K562 (cell line): ENCODE data around the gene CMTM8. TPM values are rescaled to one million over a fixed set of nuclear protein-coding genes. Genes with fewer than 3 reads are reported as not detected.

Experiments used
- ATAC-seq: fragments of 200-7000 bp; cut with Tn5 transposase; 3 replicates; pipeline ENCODE4 v1.9.1; 2020; ENCODE audit warnings: moderate library complexity
- BruUV-seq: library from RNA; stranded (reverse); fragments of 400-500 nt; replicated peaks from 2 replicates; lab custom pipeline; 2021; lab: Mats Ljungman, UMichigan
- CTCF ChIA-PET: fragments of 300-600 bp; formaldehyde crosslinking; extraction: SDS; loops from one replicate; lab custom pipeline; 2021; ENCODE audit warnings: low intra/inter-chr PET ratio; lab: Yijun Ruan, JAX
- POLR2A ChIA-PET: fragments of 300-600, 350-650 bp; sonication (Branson Sonifier 250); formaldehyde crosslinking; extraction: SDS; loops from one replicate; lab custom pipeline; 2021; ENCODE audit warnings: antibody characterized with exemption, inconsistent platforms; lab: Yijun Ruan, JAX
- DNase-seq, 4 experiments: peaks; one replicate each; pipeline versions ENCODE4 v3.0.0 to v3.0.0-alpha.2; 2011 to 2018; ENCODE audit warnings: low spot score in 3 of 4, mixed read lengths in 3 of 4; ENCODE audit errors: extremely low read depth in 1 of 4
- FAIRE-seq: peaks from 2 replicates; lab custom pipeline; 2011; peaks lifted over from hg19 to GRCh38; lab: Jason Lieb, UNC
- H2AFZ ChIP-seq: 2 replicates; pipeline ENCODE4 v1.6.0; 2011; ENCODE audit warnings: low read depth, low read length, control low read depth, inconsistent platforms
- H3K27ac ChIP-seq: fragments of 200-600 bp; 3 replicates; pipeline ENCODE4 v1.8.0; 2011; ENCODE audit warnings: low read depth, mild to moderate bottlenecking, control low read depth, inconsistent platforms, low read length, moderate library complexity, mixed read lengths; ENCODE audit errors: extremely low read depth
- H3K27me3 ChIP-seq, 2 experiments: fragments of 300-600 bp in 1 of 2; 2 replicates in 1 of 2; 3 replicates in 1 of 2; pipeline versions ENCODE4 v1.6.0 to v1.8.0; 2011; ENCODE audit warnings: inconsistent platforms in 2 of 2, low read length in 2 of 2, mild to moderate bottlenecking in 1 of 2, mixed read lengths in 1 of 2, moderate library complexity in 1 of 2; ENCODE audit not compliant: control insufficient read depth in 2 of 2, insufficient read depth in 2 of 2
- H3K36me3 ChIP-seq: fragments of 300-600 bp; 3 replicates; pipeline ENCODE4 v1.8.0; 2011; ENCODE audit warnings: mild to moderate bottlenecking, low read length, inconsistent platforms; ENCODE audit not compliant: control insufficient read depth, insufficient read depth
- H3K4me1 ChIP-seq, 2 experiments: fragments of 200-600 bp in 1 of 2; replicated peaks in 1 of 2; 2 replicates in 1 of 2; 3 replicates in 1 of 2; pipeline versions ENCODE4 v1.5.1 to v1.8.0; 2011; ENCODE audit warnings: inconsistent platforms in 2 of 2, low read length in 2 of 2, mild to moderate bottlenecking in 1 of 2, mixed read lengths in 1 of 2, moderate library complexity in 1 of 2; ENCODE audit not compliant: control insufficient read depth in 2 of 2, insufficient read depth in 2 of 2
- H3K4me2 ChIP-seq: 2 replicates; pipeline ENCODE4 v1.6.1; 2011; ENCODE audit warnings: low read length, control low read depth, inconsistent platforms, mixed read lengths; ENCODE audit not compliant: insufficient read depth
- H3K4me3 ChIP-seq: fragments of 200-600 bp; sonication (generic), shearing (Covaris generic); 2 replicates; pipeline ENCODE4 v1.5.1; 2016; ENCODE audit warnings: control low read depth, inconsistent platforms
- H3K79me2 ChIP-seq: fragments of 200-600 bp; 3 replicates; pipeline ENCODE4 v1.8.0; 2011; ENCODE audit warnings: low read length, inconsistent platforms; ENCODE audit not compliant: control insufficient read depth, insufficient read depth
- H3K9ac ChIP-seq, 2 experiments: 2 replicates each; pipeline versions ENCODE4 v1.6.0 to v1.6.1; 2011; ENCODE audit warnings: low read depth in 2 of 2, low read length in 2 of 2, control low read depth in 1 of 2, inconsistent platforms in 1 of 2, mild to moderate bottlenecking in 1 of 2, mixed read lengths in 1 of 2; ENCODE audit not compliant: insufficient read depth in 1 of 2
- H3K9me1 ChIP-seq: one replicate; pipeline ENCODE4 v1.6.0; 2011; ENCODE audit warnings: inconsistent platforms, mild to moderate bottlenecking, low read length, moderate library complexity; ENCODE audit not compliant: control insufficient read depth, insufficient read depth
- H3K9me3 ChIP-seq: replicated peaks from 2 replicates; pipeline ENCODE4 v1.5.1; 2011; ENCODE audit warnings: low read depth, low read length, inconsistent platforms; ENCODE audit not compliant: control insufficient read depth, insufficient read depth
- H4K20me1 ChIP-seq: replicated peaks from 2 replicates; pipeline ENCODE4 v1.6.1; 2011; ENCODE audit warnings: low read length, inconsistent platforms, mixed read lengths; ENCODE audit not compliant: control insufficient read depth, insufficient read depth
- CTBP1 ChIP-seq: fragments of 450-650 bp; IDR thresholded peaks from 2 replicates; pipeline ENCODE4 v1.6.1; 2016; ENCODE audit warnings: borderline replicate concordance
- NRF1 ChIP-seq, 2 experiments: fragments of 450-650 bp; IDR thresholded peaks in 1 of 2; conservative IDR thresholded peaks in 1 of 2; 2 replicates each; pipeline ENCODE4 v1.6.1; 2014; ENCODE audit warnings: mild to moderate bottlenecking in 2 of 2
- SREBF2 ChIP-seq: sonication (generic); formaldehyde crosslinking; IDR thresholded peaks from 2 replicates; pipeline ENCODE4 v1.4.0; 2020; ENCODE audit warnings: mild to moderate bottlenecking, missing genetic modification reagents
- ZNF274 ChIP-seq: IDR thresholded peaks from 2 replicates; pipeline ENCODE4 v1.6.1; 2011; ENCODE audit warnings: low read depth, mild to moderate bottlenecking, low read length, moderate library complexity, borderline replicate concordance
- WGBS: fragments of 100-300 bp; shearing (Covaris generic); methylation state at CpG from one replicate; pipeline ENCODE4 v1.1.6; 2016; ENCODE audit warnings: low coverage, mixed read lengths; ENCODE audit not compliant: insufficient coverage; ENCODE audit errors: missing lambda C conversion rate; 5-methylcytosine and 5-hydroxymethylcytosine counted together
- in situ Hi-C: fragments of 300-500 bp; cut with MboI; formaldehyde crosslinking; loops from 4 replicates; pipeline ENCODE4 v1.15.0; 2018; ENCODE audit warnings: inconsistent platforms, mixed read lengths
- intact Hi-C: fragments of 100-400 bp; cut with micrococcal nuclease; formaldehyde crosslinking; loops from 2 replicates; pipeline ENCODE4 v1.14.2; 2022
- polyA plus RNA-seq, 8 experiments: library from polyadenylated mRNA; depleted of rRNA in 4 of 8; stranded (reverse) in 5 of 8; unstranded in 3 of 8; fragments of >200 nt; fragmentation: Nextera tagmentation in 2 of 8; fragmentation: Illumina TruSeq in 1 of 8; extraction: Ambion mirVana in 2 of 8; extraction: Trizol in 1 of 8; gene quantifications; 2 replicates each; pipeline versions ENCODE4 v1.2.1 to v1.2.3, GENCODE V29; 2011 to 2014; ENCODE audit warnings: inconsistent platforms in 1 of 8, missing spikeins in 1 of 8
- total RNA-seq, 7 experiments: library from RNA; depleted of rRNA in 6 of 7; stranded (reverse); fragments of >200 nt in 6 of 7; fragmentation: Illumina TruSeq in 2 of 7; extraction: Trizol in 2 of 7; gene quantifications; 2 replicates each; pipeline versions ENCODE4 v1.2.1 to v1.2.3, GENCODE V29; 2011 to 2021; ENCODE audit warnings: low replicate concordance in 1 of 7
- TF ChIP-seq, protein P1 (sequence below): fragments of 250-450 bp; sonication (Bioruptor Pico); IDR thresholded peaks from 2 replicates; pipeline ENCODE4 v1.4.0; 2020; ENCODE audit warnings: mild to moderate bottlenecking, moderate library complexity, borderline replicate concordance

Gene CMTM8
- total and polyA plus RNA-seq, 9 of the 15 experiments (the other 6 are each of a cell fraction or from before 2014, with no cell fraction given) = not detected

DNA sequence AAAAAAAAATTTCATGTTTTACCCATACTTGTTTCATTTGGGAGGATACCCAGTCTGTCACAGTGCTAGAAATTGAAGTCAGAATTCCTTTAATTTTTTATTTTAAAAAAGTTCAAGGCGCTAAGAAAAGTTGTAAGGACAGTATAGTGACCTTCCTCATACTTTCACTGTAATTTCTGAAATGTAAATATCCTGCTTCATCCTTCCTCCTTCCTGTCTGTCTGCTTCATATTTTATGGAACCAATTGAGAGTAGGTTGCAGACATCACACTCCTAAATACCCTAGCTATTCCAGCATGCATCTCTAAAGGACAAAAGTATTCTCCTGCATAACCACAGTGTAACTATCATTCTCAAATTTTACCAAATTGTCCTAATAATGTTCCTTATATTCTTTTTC, 35.8 kb downstream of the CMTM8 start:
- Histone ChIP-seq H3K9ac (no peak overlapping the region), H3K36me3 (no peaks in the 10 kb centered on the region), H3K4me1 (no peaks in the 10 kb centered on the region), H3K4me3 (no peak overlapping the region), H3K4me2 (no peak overlapping the region), H3K9me1 (no peaks in the 10 kb centered on the region), H3K27ac (no peak overlapping the region), H3K27me3 (peaks cover 4 to 9% of the 10 kb centered on the region in 2 experiments; a peak in 4 of 5 replicates), H3K79me2 (no peaks in the 10 kb centered on the region), H4K20me1 (no peaks in the 10 kb centered on the region), H2AFZ (no peak overlapping the region), H3K9me3 (no peaks in the 10 kb centered on the region)
- no peak for ATAC-seq
- no peak for FAIRE-seq
- ChIA-PET CTCF (no interaction called here), POLR2A (interaction anchor here (0.6 kb wide), 1 partner anchor 43 kb away, joined by 3 read pairs; no protein-coding TSS in a partner anchor)
- BruUV-seq = no TSS peak
- in situ Hi-C loops = no loop called here
- WGBS = 0% methylated on average over 1 of the region's 1 CpG
- TF ChIP-seq, protein P1, sequence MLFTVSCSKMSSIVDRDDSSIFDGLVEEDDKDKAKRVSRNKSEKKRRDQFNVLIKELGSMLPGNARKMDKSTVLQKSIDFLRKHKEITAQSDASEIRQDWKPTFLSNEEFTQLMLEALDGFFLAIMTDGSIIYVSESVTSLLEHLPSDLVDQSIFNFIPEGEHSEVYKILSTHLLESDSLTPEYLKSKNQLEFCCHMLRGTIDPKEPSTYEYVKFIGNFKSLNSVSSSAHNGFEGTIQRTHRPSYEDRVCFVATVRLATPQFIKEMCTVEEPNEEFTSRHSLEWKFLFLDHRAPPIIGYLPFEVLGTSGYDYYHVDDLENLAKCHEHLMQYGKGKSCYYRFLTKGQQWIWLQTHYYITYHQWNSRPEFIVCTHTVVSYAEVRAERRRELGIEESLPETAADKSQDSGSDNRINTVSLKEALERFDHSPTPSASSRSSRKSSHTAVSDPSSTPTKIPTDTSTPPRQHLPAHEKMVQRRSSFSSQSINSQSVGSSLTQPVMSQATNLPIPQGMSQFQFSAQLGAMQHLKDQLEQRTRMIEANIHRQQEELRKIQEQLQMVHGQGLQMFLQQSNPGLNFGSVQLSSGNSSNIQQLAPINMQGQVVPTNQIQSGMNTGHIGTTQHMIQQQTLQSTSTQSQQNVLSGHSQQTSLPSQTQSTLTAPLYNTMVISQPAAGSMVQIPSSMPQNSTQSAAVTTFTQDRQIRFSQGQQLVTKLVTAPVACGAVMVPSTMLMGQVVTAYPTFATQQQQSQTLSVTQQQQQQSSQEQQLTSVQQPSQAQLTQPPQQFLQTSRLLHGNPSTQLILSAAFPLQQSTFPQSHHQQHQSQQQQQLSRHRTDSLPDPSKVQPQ (CRISPR knock-in tag) = no peak
- TF ChIP-seq SREBF2 (CRISPR knock-in tag) = no peak
- intact Hi-C loops = no loop called here
- DNase-seq = no peak

DNA sequence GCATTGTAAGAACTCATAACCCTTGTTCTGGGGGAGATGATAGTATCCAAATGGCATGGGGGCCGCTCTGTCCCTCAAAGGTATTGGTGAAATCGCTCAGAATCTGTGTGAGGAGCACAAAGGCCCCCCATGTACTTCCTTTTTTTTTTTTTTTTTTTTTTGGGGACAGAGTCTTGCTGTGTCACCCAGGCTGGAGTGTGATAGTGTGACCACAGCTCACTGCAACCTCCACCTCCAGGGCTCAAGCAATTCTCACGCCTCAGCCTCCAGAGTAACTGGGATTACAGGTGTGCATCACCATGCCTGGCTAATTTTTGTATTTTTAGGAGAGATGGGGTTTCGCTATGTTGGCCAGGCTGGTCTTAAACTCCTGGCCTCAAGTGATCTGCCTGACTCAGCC, 37.0 kb downstream of the CMTM8 start:
- 0% methylated on average over 4 of the region's 4 CpGs for WGBS
- Histone ChIP-seq H3K27me3 (peaks cover 4 to 9% of the 10 kb centered on the region in 2 experiments; a peak in 4 of 5 replicates), H2AFZ (no peak overlapping the region), H3K4me1 (no peaks in the 10 kb centered on the region), H3K27ac (no peak overlapping the region), H3K4me2 (no peak overlapping the region), H3K9me3 (no peaks in the 10 kb centered on the region), H3K4me3 (no peak overlapping the region), H3K9ac (no peak overlapping the region), H3K79me2 (no peaks in the 10 kb centered on the region), H3K36me3 (no peaks in the 10 kb centered on the region), H3K9me1 (no peaks in the 10 kb centered on the region), H4K20me1 (no peaks in the 10 kb centered on the region)
- POLR2A ChIA-PET = no interaction called here
- in situ Hi-C loops = no loop called here
- DNase-seq = no peak
- intact Hi-C loops = no loop called here
- no TSS peak for BruUV-seq
- no peak for TF ChIP-seq NRF1 (conservative IDR thresholded peaks at IDR 0.05 in 1 of 2, IDR thresholded peaks at IDR 0.05 in 1 of 2)
- TF ChIP-seq CTBP1 = no peak
- no peak for TF ChIP-seq ZNF274
- CTCF ChIA-PET = no interaction called here
- FAIRE-seq = no peak
- ATAC-seq = no peak
